HG02610 (cell line): ENCODE results near the gene FAM117A.
A peak's percentile ranks its signal among the peaks of the same experiment; 100 is the strongest.
"Not testable (repeated sequence)": the region's sequence is repeated elsewhere in the genome, so short reads cannot be mapped to it uniquely, and the experiment has no call there.

ENCODE experiments used
- ATAC-seq: cut with Tn5 transposase; IDR thresholded peaks from one replicate; pipeline ENCODE4 v1.9.1; 2021; ENCODE audit warnings: mild to moderate bottlenecking, moderate library complexity; ENCODE audit not compliant: unreplicated experiment

The FAM117A gene

DNA sequence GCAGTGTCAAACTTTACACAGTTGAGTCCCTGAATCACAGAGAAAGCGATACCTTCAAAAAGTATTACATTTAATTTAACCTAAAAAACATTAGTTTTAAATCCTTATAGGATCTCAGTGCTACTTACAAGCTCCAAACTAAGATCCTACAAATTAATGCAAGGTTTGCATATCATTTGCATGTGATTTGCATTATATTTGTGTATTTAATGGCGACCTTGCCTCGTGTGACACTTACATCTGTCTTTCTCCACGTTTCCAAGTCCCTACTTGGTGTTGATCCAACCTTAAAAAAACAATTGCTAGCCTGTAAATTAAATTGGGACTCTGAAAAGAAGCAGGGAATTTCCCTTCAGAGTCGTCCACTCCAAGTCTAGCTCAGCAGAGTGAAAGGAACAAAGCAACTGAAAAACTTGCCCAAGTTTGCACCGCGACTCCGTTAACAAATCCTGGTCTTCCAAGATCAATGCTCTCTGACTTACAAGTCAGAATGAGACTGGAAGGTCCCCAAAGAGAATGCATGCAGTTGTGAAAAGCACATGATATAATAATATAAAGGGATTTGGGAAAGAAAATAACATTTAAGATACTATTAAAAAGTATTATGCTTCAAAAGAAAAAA is 739 bp upstream of the FAM117A start:
- no peak for ATAC-seq

DNA sequence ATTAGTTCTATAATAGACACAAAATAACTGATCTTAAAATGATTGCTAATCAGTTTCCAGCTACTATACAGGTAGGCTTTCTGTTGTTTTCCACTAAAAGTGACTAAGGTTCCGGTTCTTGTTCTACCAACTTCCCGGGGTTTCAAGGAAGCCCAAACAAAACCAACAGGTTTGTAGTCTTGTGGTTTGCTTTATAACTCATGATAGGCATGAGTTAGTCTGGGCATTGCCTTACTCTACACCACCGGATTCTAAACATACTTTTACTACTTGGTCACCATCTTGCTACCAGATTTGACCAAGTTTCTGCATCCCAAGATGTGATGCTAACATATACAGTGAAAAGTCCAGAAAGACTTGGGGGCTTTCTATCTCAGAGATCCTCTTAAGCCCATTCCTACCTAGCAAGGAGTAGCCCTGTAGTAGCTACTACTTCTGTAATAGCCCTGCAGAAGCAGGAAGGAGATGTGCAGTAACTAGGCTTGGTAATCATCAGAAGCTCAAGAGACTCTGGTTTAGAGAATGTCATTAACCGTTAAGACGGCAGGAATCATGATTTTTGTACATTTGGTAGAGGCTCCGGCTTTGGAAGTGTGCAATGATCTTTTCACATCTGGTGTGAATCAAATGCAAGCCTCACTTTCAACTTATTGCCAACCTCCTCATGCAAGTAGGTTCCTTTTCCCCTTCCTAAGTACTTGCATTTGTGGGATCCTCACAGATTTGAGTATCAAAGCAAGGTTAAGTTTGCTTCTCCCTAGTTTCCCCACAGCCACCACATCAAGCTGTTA is 1.6 kb downstream of the FAM117A start:
- ATAC-seq: no peak

DNA sequence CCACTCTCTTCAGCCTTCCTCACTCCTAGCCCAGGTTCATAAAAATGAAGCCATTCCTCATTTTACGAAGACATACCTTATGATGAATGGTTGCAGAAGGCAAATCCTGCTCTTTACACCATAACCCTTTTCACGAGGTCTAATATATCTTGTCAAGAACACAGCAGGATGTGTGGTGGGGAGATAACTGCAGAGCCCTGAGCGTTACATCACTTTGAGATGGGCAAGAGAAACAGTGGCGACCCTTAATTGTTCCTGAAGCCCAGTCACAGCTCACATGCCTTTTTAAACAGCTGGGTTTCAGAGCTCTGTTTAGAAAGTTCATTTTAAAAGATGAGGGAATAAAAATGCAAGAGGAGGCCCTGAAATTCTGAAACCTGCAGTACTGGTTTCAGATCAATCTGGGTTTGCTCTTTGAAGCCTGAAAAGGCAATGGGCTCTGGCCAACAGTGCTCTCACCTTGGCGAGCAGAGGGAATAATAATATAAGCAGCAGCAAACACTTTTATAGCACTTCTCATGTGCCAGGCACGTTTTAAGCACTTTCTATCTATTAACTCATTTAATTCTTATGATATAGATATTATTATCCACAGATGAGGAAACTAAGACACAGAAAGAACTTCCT is 2.9 kb downstream of the FAM117A start:
- no peak for ATAC-seq

DNA sequence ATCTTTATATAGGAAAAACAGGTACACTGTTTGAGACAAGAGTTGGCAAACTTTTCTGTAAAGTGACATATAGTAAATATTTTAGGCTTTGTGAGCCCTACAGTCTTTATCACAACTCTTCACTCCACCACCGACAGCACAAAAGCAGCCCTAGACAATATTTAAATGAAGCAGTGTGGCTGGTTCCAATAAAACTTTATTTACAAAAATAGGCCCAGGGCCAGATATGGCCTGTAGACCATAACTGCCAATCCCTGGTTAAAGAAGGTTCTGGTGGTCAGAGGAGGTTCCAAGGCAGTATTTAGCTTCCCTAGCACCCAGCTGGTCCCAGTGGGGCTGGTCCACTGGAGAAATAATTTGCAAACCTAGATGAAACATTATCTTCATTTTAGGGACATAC is 3.6 kb downstream of the FAM117A start:
- no peak for ATAC-seq

DNA sequence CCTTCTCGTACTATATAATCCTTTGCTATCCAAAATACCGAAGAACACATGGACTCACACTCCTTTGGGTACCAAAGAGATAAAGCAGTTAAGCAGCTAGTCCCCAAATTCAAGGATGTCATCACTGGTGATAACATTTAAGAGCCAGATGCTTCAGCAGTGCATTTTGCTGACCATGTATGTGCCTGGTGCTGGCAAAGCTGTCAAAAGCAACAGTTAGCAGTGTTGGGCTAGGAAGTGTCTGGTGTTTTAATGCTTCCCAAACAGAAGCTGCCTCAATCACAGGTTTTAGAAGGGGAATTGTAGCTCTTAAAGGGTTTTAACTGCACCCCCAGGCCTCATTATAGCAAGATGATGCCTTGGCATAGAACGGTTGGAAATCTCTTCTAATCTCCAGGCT is 4.7 kb downstream of the FAM117A start:
- ATAC-seq: no peak

- ATAC-seq: not testable (repeated sequence)
Observed at GRCh38 chr17:49758464-49759010, 5.4 kb downstream of the FAM117A start.

- no peak for ATAC-seq
Observed at GRCh38 chr17:49757151-49757777, 6.7 kb downstream of the FAM117A start.

DNA sequence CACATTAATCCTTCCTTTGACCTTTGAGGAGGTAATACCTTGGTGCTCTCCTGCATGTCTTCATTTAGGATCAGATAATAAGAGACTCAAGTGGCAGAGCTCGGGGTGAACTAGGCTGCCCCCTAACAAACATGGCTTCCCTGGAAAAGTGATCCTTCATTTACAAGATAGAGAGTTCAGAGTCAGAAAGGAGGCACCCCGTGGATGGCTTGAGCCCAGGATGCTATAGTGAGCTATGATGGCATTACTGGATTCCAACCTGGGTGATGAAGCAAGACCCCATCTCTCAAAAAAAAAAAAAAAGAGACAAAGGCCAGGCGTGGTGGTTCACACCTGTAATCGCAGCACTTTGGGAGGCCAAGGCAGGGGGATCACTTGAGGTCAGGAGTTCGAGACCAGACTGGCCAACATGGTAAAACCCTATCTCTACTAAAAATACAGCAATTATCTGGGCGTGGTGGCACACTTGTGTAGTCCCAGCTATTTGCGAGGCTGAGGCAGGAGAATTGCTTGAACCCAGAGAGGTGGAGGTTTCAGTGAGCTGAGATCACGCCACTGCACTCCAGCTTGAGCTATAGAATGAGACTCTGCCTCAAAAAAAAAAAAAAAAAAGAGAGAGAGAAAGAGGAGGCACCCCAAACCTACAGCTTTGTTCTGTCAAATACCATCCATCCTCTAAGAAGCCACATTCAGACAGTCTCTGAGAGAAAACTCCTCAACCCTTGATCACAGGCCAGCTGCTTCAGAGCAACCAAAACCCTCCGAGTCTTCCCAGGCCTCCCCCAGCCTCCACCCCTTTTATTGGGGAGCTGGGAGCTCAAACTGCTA is 7.4 kb downstream of the FAM117A start:
- ATAC-seq: no peak

DNA sequence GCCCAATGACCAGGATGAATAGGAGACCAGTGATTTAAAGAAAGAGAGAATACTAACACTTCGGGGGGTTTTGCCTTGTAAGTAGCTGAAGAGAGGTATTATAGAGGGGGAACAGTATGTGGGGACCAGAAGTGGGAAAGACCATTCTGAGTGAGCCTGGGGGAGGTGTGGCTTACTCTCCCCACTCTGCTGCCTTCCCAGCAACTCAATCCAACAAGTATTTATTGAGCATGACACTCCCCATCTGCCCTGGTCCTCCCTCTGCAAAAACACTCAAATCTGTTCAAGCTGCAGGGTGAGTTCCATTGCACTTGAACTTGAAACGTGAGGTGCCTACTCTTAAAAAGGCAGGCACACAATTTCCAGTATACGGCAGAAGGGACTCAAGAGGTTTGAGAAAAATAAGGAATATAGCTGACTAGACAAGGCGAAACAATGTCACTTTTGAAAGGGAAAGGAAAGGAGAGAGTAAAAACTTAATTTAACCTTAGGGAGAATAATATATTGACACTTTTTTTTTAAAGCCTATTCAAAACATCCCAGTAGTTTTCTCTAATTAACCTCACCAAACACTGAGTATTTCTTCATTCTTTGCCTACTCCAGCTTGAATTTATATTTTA is 8.2 kb downstream of the FAM117A start:
- no peak for ATAC-seq

GRCh38 chr17:49753959-49754391 is 10.0 kb downstream of the FAM117A start:
- no peak for ATAC-seq

DNA sequence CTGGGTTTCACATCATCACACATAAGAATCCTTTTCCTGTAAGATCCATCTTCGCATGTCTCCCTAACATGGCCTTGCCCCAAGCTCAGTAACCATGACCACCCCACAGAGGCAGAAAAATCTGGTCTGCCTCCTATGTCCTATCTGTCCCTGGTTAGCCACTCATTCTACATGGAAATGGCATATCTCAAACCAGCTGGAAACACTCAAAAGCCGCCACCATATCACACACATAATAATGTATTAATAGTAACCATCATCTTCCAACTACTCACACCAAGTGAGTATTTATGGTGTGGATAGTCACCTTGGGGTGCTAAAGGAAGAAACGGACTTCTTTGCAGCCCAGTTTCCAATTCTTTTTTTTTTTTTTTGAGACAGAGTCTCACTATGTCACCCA is 11.4 kb downstream of the FAM117A start:
- ATAC-seq: no peak

- ATAC-seq: no peak
Observed at GRCh38 chr17:49749730-49750129, 14.2 kb downstream of the FAM117A start.

DNA sequence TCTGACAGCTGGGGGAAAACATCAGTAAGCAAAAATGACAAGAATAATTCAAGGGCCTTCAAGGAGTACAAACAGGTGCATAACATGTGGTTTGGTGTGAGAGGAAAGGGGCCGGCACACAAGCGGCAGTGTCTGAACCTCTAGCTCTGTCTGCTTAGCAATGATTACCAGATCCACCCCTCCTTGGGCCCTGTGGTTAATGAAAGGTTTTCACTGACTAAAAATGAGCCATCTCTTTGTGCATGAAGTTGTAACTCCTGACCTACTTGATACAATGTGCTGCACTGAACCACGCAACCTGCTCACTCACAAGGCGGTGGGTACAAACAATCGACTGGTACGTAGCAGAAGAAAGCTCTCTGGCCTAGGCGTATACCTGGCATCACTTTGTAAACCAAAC is 15.1 kb downstream of the FAM117A start:
- peak; percentile 85 for ATAC-seq

DNA sequence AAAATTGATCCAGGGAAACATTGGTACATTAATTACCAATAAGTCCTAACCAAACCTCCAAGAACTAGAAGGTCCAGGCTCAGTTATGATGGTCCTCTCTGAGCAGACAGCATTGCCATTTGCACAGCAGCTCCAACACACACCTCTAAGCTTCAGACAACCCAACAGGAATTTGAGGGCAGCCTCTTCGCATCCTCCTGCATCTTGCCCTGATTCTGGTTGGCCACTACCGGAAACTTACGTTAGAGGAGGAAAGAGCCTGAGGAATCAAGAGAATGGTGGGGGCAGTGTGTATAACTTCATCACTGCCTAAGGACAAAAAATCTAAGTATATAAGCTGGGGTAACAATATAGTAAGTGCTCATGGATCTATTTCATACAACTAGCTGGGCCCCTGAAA is 15.7 kb downstream of the FAM117A start:
- no peak for ATAC-seq

- no peak for ATAC-seq
Observed at GRCh38 chr17:49747632-49748031, 16.3 kb downstream of the FAM117A start.

DNA sequence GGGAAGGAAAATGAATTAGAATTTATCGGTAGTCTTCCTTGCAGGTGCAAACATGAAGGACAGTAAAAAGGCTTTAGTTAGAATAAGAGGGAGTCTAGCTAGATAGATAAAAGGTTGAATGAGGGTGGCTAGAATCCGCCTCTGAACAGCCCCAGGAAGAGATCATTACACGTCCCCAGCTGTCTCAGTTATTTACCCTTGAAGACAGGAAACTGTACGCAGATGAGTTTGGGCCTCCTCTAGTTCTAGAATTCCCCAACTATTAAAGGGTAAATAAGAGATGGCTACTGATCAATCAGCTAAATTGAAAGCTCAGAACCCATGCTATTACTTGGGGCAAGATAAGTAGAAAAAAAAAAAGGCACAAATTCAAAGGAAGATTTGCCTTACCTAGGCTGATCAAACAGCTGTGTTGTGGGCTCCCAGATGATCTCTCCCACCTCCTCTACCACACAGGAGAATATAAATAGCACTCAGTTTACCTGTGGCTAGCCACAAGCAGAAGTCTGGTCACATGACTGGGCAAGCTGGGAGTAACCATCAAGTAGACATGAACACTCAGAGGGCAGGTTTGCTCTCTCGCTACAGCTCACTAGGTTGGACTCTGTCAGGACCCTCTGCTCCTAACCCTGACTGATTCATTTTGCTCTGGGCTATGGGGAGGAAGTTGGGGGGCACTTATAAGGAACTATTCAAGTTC is 17.0 kb downstream of the FAM117A start:
- ATAC-seq: peak; percentile 46

GRCh38 chr17:49745175-49746139 is 18.5 kb downstream of the FAM117A start:
- ATAC-seq: no peak

DNA sequence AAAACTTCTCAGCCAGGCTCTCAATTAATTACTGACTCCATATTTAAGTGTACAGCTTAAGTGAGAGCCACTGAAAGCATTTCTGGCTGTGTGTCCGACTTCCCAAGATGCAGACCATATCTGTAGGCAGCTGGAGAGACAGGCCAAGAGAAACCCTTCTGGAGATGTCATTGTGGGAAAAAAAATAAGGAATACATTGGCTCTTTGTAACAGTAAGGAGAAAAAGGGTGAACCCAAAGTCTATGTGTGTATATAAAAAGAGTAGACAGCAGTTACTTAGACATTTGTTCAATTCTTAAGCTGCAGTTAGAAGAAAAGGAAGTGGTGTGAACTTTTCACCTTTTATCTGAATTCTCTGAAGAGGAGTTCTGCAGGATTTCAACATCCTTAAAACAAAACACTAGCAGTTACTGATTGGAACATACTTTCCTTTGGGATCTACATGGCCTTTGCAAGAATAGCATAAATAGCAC is 21.7 kb downstream of the FAM117A start:
- ATAC-seq: no peak
